ENCODE results near the gene ENDOV.

Gene ENDOV

DNA sequence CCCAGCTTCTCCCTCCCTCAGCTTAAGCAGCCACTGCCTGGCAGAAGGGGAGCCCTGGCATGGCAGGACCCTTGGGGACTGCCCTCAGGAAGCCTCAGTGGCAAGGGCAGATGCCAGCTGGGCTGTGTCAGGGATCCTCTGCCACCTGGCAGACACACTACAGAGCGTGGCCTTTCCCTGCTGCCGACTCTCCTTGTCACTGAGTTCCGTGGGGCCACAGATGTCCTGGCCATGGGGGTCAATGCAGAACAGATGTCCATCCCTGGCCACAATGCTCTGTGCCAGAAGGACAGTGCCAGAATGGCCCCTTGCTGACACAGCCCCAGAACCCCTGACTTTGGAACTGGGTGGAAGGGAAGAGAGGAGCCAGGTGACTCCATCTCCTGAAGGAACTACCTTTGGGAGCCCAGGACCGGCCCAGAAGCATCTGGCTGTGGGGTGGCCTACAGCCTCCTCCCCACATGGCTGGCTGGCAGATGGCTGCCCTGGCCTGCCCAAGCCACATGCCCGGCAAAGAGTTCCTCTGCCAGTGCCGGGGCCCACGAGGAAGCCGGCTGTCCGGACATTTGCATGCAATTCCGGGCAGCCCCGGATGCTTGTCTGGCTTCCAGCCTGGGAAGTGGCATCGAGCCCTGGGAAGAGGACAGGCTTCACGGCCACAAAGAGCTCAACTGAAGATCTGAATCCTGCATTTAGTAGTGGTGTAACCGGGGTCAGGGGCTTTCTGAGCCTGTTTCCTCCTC lies 37.4 kb downstream of the ENDOV start:
- no peak for DNase-seq

DNA sequence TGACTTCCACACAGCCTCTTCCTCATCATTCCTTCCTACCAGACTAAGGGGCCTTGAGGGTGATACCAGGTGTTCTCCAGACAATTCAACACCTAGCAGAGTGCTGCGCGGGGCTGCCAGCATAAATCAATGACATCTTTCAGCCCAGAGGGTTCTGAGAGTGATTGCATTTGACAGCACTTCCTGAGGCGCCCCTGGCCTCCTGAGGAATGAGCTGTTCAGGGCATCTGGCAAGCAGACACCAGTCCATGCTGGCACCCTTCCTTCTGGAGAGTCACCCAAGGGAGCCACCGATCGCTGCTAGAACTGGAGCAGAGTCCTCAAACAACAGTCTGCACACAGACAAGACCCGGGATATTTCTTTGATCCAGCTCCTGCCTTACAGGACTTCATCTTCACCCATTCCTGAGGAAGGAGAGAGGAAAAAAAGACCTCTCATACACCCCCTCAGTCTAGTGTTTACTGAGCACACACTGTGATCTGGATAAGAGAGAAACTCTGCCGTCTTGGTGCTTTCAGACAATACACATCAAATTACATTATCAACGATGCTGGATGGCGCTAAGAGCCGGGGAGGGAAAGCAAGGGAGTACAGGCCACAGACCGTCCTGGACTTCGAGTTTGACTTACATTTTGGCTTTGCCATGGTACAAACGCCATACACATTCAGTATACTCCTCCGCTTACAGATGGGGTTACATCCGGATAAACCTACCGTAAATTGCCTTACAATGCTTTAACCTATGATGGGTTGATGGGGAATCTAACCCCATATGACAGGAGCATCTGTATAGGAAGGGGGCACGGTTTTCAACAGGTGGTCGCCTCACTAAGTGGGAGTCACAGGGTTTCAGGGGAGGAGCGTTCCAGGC lies 38.4 kb downstream of the ENDOV start:
- DNase-seq, result no peak

- no peak for DNase-seq
Observed at GRCh38 chr17:80453998-80454556, 39.1 kb downstream of the ENDOV start.

- DNase-seq, result peak; percentile 97
Observed at GRCh38 chr17:80454557-80455335, 39.8 kb downstream of the ENDOV start.

- no peak for DNase-seq
Observed at GRCh38 chr17:80455336-80455710, 40.4 kb downstream of the ENDOV start.

DNA sequence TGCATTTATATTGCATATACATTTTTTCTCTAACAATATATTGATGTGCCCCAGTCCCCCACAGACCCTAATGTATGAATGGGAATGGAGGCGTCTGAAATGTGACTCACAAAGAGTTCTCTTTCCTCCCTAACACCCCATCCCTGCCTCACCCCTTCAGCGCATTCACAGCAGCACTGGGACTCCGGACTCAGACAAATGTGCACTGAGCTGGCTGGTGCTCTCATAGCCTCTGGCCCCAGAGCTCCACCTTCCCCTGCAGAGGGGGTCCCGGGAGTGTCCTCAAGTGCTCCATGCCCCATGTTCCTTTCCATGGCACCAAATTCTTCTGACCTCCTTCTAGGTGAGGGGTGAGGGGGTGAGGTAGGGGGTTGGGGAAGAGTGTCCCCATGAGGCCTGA lies 40.8 kb downstream of the ENDOV start:
- DNase-seq, result no peak

- no peak for DNase-seq
Observed at GRCh38 chr17:80456465-80457235, 41.7 kb downstream of the ENDOV start.

GRCh38 chr17:80457236-80457856 lies 42.4 kb downstream of the ENDOV start:
- no peak for DNase-seq

DNA sequence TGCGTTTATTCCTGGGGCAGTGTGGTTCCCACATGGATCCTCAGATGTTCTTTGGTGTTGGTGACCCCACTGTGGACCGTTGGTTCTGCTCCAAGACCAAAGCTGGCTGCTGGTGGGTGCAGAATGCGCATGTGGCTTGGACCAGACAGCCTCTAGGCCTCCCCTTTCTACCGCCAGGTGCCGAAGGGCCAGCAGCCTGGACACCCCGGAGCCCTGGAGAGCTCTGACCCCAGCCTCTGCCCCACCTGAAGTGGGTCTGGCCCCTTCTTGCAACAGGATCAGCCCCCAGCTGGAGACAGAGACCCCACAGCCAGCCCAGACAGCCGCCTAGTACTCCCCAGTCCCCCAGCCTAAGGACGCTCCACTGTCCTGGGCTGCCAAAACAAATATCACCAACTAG lies 43.0 kb downstream of the ENDOV start:
- no peak for DNase-seq

DNA sequence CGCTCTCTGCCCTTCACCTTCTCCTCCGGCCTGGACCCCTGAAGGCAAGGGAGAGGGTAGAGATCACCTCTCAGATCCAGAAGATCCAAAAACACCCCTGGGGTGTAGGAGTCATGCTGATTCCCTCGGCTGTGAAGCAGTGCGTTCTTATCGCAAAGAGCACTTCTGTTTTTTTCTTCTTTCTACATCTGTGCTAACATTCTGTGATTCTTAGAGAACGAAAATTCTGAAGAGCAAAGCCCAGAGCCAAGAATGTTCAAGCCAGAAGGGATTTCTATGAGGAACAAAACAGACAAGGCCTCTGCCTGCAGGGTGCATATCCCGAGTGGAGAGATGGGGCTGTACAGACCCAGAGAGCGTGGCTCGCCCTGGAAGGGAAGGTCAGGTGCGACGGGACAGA lies 44.3 kb downstream of the ENDOV start:
- DNase-seq, result no peak

- DNase-seq, result no peak
Observed at GRCh38 chr17:80460429-80460834, 45.5 kb downstream of the ENDOV start.

- DNase-seq, result no peak
Observed at GRCh38 chr17:80461528-80462160, 46.7 kb downstream of the ENDOV start.

DNA sequence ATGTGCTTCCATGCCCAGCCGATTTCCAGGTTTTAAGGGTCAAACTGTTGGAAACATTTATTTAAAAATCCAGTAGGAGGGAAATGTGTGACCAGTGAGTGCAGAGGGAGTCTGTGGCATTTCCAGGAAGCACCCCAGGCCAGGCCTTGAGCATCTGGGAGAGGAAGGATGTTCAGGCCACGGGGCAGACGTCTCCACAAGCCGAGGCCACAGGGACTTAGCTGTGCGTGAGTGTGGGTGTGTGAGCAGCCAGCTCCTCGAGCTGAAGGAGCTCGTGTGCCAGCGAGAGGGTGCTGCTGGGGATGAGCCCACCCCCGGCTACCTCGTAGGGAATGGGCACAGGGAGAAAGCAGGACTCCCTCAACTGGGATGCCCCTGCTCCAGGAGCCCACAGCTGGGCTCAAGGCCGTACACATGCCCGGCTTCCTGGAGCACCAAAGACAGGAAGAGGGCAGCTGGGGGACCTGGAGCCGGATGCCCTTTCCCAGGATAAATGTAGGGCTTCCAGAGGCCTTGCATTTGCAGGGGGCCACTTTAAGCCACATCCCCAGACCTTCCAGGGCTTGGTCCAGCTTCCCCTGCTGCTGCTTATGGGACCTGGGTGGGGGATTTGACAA lies 48.9 kb downstream of the ENDOV start:
- DNase-seq, result no peak

- DNase-seq, result no peak
Observed at GRCh38 chr17:80464486-80464885, 49.5 kb downstream of the ENDOV start.

DNA sequence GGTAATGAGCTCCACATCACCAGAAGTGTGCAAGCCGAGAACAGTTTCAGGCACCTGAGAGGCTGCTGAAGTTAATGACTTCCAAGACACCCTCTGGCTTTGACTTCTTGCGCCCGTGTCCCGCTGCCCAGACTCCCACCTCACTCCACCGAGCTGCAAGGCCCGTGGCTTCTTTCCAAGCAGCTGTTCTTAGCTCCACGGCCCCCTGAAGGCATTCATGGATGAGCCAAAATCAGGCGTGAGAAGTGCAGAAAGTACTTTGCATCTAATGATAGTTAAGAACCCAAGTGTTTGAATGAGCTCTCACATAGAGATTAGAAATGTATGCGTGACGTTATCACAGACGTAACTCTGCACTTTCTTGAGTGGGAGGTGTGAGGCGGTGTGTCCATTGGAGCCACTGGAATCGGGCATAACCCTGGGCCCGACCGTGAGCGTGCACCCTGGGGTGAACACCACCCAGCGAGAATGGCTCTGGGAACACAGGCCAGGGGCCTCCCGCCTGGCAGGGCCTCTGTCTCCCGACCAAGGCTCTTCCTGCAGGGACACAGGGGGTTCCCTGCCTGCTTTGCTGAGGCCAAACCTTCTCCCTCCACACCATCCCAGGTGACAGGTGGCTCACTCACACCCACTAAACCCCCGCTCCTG lies 50.5 kb downstream of the ENDOV start:
- DNase-seq, result peak; percentile 11

DNA sequence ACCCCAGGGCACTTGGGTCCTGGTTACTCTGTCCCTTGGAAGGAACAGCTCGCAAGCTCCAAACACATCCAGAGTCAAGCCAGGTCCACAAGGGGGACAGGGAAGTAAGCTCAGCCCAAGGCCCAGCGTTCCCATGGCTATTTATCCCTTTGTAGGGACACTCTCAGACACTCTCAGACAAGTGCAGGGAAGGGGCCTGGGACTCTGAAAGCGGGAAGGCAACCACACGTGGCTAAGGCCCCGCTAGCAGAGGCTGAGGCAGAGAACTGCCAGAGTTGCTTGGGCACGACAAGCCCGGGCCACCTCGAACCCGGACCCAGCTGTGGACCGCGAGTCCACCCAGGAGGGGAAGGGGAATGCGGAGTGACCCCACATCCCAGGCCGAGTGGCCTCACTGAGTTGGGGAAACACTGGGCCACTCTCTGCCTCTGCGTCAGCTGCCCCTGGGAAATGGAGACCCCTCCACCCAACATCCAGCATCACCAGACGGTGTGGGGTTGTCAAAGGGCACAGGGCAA lies 51.3 kb downstream of the ENDOV start:
- no peak for DNase-seq

GRCh38 chr17:80468242-80468641 lies 53.3 kb downstream of the ENDOV start:
- DNase-seq, result no peak

DNA sequence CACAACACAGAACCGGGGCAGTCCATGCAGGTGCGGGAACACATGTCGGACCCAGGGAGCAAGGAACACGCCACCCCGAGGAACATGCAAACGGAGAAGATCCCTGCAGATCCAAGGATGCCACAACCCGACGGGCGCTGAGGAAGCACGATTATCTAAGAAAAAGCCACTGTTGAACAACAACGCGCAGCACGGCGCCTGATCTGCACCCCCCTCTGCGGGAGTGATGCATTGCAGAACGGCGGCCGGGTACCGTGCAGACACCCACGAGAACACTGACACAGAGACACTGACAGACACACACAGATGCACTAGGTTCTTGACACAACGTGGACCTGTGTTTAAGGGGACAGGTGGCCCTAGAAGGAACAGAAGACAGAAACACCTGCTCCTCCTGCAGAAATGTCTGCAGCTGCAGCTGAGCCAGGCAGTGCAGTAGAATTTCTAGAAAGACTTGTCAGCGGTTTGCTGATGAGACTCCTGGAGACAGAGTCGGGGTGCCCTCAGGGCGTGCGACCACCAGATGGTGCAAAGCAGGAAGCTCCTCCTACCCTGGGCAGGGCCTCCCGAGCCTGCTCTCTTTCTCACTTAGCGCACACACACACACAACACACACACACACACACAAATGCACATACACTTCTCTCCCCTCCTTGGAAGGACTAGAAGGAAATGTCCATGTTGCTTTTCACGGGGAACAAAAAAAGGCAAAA lies 54.0 kb downstream of the ENDOV start:
- no peak for DNase-seq

- no peak for DNase-seq
Observed at GRCh38 chr17:80469667-80470066, 54.7 kb downstream of the ENDOV start.
